GM19023 (cell line): Measurements from ENCODE around the gene NRG4.
"Not testable (repeated sequence)": the region's sequence is repeated elsewhere in the genome, so short reads cannot be mapped to it uniquely, and the experiment has no call there.

Experiments
- ATAC-seq: cut with Tn5 transposase; IDR thresholded peaks from one replicate; pipeline ENCODE4 v1.9.1; 2021; ENCODE audit warnings: mild to moderate bottlenecking, moderate library complexity; ENCODE audit not compliant: unreplicated experiment

Gene NRG4

DNA sequence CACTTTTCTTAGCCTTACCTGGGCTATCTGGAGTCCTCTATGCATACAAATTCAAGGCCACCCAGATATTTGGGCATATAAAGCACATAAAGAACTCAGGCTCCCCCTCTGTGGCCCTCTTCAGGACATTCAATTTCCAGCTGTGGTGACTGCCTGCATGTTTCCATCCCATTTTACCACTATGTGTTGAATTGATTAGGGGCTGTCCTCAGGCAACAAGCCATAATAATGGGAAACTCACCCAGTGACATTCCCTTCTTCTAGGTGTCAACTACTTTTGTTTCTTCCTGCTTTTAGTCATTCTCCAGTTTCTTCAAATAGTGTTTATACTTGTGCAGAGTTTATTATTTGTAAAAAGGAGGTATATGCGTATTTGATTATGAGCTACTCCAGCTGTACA is 18.0 kb downstream of the NRG4 start:
- ATAC-seq, result no peak

DNA sequence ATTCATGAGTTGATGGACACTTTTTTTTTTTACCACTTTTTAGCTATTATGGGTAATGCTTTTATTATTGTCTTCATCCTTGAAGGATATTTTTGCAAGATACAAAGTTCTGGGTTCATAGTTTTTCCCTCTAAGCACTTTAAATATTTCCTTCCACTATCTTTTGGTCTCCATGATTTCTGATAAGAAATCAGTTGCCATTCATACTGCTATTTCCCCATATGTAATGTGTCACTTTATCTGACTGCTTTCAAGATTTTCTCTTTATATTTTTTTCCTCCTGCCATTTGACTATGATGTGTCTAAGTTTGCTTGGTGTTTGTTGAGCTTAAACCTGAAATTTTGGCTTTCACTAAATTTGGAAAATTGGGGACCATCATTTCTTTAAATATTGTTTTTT is 19.3 kb downstream of the NRG4 start:
- ATAC-seq, result no peak

- ATAC-seq, result no peak
Observed at GRCh38 chr15:75989875-75990274, 22.3 kb downstream of the NRG4 start.

DNA sequence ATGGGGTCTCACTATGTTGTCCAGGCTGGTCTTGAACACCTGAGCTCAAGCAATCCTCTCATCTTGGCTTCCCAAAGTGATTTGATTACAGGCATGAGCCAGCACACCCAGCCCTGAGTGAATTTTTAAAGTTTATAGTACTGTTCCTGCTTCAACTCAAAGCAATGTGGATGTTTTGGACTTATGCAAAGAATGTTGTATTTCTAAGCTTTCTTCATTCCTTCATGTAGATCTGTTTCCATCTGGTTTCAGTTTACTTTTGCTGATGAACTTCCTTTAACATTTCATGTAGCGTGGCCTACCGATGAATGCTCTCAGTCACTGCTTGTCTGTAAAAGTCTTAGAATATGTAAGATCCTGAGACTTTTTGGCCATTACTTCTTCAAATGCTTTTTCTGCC is 23.2 kb downstream of the NRG4 start:
- ATAC-seq, result no peak

- ATAC-seq, result no peak
Observed at GRCh38 chr15:75985971-75986370, 26.3 kb downstream of the NRG4 start.

- ATAC-seq, result not testable (repeated sequence)
Observed at GRCh38 chr15:75984706-75985105, 27.5 kb downstream of the NRG4 start.

- no peak for ATAC-seq
Observed at GRCh38 chr15:75982468-75982867, 29.8 kb downstream of the NRG4 start.

DNA sequence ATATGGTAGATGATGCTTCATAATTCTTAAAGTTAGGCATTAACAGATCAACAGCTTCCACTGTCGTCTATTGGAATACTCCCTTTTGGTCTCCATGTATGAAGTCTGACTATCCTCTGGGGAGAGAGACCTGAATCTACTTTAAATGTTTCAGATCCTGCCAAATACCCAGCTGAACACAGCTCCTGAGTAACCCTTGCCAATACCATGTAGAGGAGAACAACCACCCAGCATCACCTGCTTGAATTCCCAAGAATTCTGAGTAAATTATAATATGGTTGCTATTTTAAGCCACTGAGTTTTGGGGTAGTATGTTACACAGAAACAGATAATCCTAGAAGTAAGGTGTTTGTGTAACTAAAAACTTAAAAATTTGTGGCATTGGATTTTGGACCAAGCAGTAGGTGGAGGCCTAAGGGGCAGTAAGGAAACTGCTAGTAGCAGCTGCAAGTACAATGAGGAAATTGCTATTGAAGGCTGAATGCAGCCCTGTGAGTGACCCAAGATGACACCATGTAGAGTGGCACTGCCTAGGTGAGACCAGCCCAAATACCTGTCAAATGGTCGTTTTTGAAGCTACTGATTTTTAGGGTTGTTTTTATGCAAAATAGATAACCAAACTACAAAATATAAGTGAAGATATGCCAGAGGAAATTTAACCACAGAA is 30.9 kb downstream of the NRG4 start:
- no peak for ATAC-seq

GRCh38 chr15:75976766-75977165 is 35.5 kb downstream of the NRG4 start:
- not testable (repeated sequence) for ATAC-seq

- ATAC-seq, result no peak
Observed at GRCh38 chr15:75966073-75966472, 46.2 kb downstream of the NRG4 start.

- no peak for ATAC-seq
Observed at GRCh38 chr15:75961331-75961730, 50.9 kb downstream of the NRG4 start.

- no peak for ATAC-seq
Observed at GRCh38 chr15:75955720-75956119, 56.5 kb downstream of the NRG4 start.

DNA sequence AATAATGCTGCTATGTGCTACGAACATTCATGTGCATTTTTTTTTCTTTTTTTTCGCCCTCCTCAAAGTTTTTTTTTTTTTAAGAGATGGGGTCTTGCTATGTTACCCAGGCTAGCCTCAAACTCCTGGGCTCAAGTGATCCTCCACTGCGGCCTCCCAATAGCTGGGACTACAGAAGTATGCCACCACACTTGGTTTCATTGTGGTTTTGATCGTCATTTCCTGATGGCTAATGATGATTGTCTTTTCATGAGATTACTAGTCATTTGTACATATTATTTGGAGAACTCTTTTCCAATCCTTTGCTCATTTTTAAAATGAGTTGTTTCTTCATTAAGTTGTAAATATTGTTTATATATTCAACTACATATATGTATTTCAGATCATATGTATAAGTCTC is 59.7 kb downstream of the NRG4 start:
- ATAC-seq, result no peak

DNA sequence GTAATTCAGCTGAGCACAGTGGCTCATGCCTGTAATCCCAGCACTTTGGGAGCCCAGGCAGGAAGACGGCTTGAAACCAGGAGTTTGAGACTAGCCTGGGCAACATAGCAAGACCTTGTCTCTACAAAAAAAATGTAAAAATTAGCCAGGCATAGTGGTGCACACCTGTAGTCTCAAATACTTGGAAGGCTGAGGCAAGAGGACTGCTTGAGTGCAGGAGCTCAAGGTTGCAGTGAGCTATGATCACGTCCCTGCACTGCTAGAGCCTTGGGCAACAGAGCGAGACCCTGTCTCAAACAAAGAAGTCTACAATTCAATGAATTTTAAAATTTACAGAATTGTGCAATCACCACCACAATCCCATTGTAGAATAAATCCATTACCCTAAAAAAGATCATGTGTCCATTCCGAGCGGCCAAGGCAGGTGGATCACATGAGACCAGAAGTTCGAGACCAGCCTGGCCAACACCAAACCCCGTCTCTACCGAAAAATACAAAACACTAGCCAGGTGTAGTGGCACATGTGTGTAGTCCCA is 63.4 kb downstream of the NRG4 start:
- no peak for ATAC-seq

DNA sequence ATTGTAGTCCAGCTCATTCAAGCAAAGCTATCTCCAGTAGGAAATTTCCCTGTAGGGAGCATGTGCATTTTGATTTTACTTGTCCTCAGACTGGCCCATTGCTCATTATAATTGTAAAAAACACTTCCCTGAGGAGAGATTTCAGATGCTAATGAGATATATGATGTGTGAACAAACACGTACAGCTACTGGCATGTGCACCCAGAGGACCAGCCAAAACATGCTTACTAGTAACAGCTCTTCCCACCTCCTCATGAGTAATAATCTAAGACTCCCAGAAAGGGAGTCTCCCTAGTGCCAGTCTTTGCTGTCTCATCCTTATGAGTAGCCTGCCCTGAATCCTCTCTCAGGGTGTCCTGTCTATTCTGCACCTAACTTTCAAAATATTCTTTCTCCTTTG is 65.1 kb downstream of the NRG4 start:
- ATAC-seq, result no peak

- no peak for ATAC-seq
Observed at GRCh38 chr15:75945953-75946352, 66.3 kb downstream of the NRG4 start.

DNA sequence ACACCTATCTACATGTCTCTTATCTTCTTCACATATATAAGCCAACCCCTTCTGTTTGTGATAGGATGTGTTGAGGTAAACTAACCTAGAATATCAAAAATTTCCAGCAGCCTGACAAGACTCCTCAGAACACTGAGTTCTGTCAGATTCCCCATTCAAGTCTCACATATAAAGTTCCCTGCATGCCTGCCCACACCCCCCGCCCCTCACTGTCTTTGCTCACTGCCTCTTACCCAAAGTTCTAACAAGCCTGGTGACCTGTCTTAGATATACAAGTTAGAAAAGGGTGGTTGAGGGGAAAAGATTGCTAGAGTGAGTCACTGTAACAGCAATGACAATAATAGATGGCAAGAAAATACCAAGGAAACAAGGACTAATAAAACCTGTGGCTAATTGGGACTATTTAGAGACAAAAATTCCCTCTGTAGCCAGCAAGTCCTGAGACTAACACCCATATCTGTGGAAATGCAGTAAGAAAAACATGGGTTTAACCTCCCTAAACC is 68.5 kb downstream of the NRG4 start:
- ATAC-seq, result no peak

- ATAC-seq, result no peak
Observed at GRCh38 chr15:75943246-75943645, 69.0 kb downstream of the NRG4 start.

- ATAC-seq, result no peak
Observed at GRCh38 chr15:75942464-75942863, 69.8 kb downstream of the NRG4 start.

GRCh38 chr15:75930866-75931265 is 81.4 kb downstream of the NRG4 start:
- no peak for ATAC-seq

GRCh38 chr15:75929799-75930565 is 82.2 kb downstream of the NRG4 start:
- no peak for ATAC-seq
